ENCODE data around the gene FOSB.
A peak's percentile ranks its signal among the peaks of the same experiment; 100 is the strongest.
"Not testable (repeated sequence)": the region's sequence is repeated elsewhere in the genome, so short reads cannot be mapped to it uniquely, and the experiment has no call there.

FOSB gene

DNA sequence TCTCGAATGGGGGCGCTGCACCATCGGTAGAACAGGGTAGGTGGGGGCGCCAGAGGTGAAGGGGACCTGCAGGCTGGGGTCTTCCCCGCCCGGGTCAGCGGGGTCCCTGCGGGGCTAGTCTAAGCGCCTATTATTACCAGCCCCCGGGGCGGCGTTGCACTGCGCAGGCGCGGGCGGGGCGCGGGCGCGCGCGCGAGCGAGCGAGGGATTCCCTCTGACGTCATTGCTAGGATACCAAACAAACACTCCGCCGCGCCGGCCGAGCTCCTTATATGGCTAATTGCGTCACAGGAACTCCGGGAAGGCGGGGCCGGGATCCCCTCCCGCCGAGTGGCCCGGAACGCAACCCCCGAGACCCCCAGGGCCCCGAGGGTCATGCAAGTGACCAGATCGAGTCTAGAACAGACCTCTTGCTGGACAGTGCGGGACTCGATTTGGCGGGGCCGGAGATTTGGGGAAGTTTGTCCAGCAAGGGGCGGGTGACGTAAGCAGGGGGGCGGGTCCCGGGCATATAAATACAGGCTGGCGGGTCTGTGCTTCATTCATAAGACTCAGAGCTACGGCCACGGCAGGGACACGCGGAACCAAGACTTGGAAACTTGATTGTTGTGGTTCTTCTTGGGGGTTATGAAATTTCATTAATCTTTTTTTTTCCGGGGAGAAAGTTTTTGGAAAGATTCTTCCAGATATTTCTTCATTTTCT, at the start of gene FOSB:
TSS of gene FOSB (plus strand) at position 541 of the 703 bp plus-strand sequence. CDS start 591 bp downstream, outside the sequence.
- DNase-seq (ENCODE audit: low spot score): peak; percentile 95

DNA sequence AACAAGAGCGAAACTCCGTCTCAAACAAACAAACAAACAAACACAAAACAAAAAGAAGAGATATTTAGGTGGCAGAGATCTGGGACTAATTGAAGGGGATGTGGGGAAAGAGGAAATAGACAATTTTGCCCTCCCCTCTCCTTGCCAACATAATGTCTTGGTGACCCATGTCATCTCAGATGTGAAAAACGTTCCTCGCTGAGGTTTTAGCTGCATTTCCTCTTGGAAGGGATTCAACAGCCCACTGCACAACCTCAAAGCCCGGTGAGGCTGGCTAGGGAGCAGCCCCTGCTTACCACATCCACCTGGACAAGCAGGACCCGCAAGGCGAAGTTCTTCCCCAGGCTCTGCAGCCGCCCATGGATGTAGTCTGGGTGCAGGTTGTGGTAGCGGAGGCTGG, 49.0 kb upstream of the FOSB start:
- no peak for DNase-seq (ENCODE audit: low spot score)

DNA sequence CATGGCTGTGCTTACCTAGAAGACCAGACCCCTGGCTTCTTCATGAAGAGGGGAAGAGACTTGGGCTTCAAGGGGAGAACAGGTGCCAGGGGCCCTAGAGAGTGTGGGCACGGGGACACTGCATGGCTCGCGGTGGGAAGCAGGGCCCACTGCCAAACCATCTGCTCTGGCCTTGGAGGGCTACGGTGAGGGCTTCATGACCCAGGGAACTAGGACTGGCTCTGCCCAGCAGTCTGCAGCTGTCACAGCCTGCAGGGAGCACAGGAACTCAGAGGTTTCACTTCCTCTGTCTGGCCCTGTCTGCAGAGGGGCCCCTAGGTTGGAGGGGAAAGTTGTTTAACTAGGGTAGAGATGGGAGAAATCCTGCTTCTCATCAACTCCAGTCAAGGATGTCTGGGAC, 48.4 kb upstream of the FOSB start:
- no peak for DNase-seq (ENCODE audit: low spot score)

DNA sequence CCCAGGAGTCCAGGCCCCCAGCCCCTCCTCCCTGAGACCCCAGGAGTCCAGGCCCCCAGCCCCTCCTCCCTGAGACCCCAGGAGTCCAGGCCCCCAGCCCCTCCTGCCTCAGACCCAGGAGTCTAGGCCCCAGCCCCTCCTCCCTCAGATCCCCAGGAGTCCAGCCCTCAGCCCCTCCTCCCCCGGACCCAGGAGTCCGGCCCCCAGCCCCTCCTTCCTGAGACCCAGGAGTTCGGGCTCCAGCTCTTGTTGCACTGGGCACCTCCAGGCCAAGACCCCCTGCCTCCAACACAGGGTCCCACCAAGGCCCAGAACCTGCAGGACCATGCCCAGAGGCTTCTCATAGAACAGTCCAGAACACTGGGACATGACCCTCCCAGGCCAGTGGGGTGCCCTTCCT, 47.9 kb upstream of the FOSB start:
- no peak for DNase-seq (ENCODE audit: low spot score)

DNA sequence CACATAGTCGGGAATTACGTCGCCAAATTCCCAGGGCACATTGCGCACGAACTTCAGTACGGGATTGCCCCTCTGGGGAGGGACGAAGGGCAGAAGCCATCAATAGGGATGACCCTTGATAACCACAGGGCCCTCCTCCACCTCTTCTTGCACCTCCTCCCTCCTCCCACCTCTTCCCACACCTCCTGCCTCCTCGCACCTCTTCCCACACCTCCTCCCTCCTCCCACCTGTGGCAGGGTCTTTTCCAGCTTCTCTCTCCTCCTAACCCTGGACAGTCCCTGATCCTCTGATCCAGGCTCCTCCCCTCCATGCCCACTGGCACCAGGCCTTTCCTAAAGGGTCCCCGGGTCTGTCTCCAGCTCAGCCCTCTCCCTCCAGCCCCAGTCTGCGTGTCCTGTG, 47.4 kb upstream of the FOSB start:
- DNase-seq (ENCODE audit: low spot score): no peak

DNA sequence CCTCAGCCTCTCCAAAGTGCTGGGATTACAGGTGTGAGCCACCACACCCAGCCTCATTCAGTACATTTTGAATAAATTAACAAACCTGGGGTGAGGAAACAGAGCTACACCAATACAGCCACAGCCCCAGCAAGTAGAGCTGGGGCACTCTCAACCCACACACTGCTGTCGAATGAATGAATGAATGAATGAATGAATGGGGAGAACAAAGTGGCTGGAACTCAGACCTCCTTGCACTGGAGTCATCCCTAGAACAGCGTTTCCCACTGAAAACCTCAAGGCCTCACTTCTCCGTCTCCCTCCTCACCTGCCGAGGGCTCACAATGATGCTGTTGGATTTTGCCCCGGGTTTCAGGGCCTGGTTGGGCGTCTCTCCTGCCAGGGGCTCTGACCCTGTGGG, 46.9 kb upstream of the FOSB start:
- no peak for DNase-seq (ENCODE audit: low spot score)

DNA sequence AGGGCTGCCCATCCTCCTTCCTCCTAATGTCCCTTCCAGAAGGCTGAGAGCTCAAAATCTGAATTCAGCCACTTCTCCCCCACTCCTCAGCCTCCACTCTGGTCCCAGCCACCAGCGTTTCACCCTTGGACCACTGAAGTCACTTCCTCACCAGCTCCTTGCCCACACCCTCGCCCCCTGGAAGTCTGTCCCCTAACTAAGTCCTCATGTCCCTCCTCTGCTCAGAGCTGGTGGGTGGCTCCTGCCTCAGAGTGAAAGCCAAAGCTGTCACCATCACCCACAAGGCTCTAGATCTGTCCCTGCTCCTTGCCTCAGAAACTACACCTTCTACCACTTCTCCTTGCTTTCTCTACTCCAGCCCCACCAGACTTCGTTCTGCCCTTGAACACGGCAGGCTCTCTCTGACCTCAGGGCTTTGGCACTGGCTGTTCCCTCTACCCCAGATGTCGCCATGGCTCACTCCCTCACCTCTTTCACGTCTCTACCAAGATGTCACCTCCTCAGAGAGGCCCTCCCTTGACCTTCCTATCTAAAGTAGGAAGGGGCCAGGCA, 45.8 kb upstream of the FOSB start:
- DNase-seq (ENCODE audit: low spot score): no peak

DNA sequence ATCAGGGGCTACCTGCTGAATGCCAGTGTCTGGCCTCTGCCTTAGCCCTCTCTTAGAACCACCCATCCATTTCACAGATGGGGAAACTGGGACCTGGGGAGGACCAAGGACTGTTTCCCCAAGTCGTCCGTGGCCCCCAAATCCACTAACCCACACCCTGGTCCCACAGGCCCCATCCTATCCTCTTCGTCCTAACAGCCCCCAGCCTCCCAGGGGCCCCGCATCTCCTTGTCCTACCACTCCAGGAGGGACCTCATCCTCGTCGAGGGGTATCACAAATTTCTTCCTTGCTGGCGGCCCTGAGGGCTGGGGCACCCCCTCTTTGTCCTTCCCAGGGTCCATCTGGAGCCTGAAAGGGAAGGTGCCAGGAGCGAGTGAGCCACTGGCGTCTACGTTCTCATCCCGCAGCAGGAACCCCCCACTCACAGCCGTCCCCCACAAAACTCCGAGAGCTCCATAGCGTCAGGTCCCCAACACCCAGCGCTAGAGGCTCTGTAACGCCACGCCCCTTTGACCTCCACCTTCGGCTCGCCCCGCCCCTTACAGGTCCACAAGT, 44.7 kb upstream of the FOSB start:
- no peak for DNase-seq (ENCODE audit: low spot score)

DNA sequence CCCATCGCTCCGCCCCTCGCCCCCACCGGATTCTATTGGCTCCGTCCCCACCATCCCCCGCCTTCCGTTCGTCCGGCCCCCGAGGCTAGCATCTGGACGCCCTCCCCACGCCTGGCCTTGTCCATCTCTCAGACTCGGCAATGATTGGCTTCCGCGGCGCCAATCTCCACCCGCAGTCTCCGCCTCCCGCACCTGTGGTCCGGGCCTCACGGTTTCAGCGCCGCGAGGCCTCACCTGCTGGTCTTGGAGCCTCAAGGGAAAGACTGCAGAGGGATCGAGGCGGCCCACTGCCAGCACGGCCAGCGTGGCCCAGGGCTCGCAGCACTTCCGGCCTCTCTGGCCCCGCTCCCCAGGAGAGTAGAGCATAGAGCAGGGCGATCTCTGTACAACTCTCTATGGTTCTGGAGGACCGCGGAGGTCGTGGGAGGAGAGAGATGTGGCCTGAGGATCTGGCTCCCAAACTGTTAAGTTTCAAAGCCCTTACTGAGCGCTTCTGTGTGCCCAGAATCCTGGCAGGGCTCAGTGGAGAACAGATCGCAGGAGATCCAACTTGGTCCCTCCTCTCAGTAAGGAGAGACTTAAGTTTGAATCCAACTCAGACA, 44.1 kb upstream of the FOSB start, which contains the start of gene ERCC1:
TSS of gene ERCC1 (minus strand) at position 329 of the 602 bp plus-strand sequence. CDS start 543 bp downstream, outside the sequence.
- peak; percentile 98 for DNase-seq (ENCODE audit: low spot score)

DNA sequence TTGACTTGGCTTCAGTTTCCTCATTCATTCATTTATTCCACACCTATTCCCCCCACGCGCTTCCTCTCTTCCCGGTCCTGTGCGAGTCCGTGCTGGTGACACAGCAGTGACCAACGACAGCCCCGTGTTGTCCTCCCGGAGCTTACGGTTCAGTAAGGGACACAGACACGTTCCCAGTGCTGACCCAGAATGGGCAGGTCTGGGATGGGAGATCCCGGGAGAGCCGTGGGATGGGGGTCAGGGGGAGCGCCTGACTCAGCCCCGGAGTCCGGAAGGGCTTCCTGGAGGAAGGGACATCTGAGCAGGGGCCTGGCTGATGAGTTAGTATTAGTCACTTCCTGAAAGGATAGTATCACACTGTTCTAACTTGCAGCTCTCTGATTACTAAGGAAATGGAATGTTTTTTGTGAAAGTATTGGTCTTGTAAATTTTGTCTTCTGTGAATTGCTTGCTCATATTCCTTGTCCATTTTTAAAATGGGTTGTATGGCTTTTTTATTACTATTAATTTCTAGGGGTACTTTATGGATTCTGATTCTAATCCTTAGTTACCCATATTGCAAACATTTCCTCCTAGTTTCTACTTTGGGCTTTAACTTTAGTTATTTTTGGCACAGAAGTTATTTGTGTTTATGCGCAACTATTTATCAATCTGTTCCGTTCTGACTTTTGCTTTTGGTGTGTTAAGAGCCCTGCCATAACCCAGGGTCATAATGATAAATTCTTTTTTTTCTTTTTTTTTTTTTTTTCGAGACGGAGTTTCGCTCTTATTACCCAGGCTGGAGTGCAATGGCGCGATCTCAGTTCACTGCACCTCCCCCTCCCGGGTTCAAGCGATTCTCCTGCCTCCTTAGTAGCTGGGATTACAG, 43.4 kb upstream of the FOSB start:
- peak; percentile 89 for DNase-seq (ENCODE audit: low spot score)

DNA sequence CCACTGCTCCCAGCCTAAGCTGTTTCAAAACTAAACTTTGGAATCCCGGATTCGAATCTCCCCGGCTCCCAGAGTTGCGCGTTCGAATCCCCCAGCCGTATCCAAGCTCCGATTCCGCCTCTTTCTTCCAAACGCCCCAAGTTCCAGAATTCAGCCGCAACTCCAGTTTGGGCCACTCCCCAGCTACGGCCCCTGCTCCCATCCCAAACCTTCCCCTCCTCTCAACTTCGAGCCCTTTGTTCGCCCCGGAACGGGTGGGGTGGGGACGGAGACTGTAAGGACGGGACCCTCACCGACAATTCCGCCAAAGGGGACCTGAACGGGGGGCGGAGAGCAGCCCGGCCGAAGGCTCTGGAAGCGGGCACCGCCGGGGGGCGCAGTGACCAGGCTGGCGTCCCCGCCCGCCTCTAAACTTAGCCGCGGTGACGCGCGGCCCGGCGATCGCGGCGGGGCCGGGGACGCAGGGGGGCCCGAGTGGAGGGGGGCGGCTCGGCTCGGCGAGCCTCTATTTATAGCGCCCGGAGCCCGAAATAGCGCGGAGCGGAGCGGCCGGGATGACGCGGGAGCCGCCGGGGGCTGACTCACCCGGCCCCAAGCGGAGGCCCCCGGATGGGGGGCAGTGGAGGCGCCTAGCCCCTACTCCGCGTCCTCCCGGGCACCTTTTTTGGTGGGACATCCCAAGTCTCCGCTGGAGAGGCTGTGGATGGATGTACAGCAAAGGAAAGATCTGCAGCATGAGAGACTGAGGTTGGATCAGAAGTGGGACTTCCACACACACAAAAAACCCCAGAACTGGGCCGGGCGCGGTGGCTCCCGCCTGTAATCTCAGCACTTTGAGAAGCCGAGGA, 39.2 kb upstream of the FOSB start:
- DNase-seq (ENCODE audit: low spot score): peak; percentile 83

DNA sequence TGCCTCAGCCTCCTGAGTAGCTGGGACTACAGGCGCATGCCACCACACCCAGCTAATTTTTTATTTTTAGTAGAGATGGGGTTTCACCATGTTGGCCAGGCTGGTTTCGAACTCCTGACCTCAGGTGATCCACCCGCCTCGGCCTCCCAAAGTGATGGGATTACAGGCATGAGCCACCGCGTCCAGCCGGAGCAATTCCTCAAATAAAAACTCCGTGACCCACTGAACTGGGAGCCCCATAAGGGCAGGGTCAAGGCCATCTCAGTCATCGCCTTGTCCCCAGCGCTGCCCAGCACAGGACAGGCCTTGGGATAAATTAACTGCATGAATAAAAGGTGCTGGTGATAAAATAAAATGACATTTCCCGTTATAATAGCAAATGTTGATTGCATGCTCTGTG, 37.9 kb upstream of the FOSB start:
- not testable (repeated sequence) for DNase-seq (ENCODE audit: low spot score)

DNA sequence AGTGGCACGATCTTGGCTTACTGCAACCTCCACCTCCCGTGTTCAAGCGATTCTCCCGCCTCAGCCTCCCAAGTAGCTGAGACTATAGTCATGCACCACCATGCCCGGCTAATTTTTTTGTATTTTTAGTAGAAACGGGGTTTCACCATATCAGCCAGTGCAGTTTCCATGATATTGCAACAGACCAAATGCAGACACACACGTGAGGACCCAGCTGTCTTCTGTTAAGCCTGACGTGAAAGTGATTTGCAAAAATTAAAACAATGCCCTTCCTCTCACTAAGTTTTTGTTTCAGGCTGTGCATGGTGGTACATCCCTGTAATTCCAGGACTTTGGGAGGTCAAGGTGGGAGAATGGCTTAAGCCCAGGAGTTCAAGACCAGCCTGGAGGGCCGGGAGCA, 36.8 kb upstream of the FOSB start:
- not testable (repeated sequence) for DNase-seq (ENCODE audit: low spot score)

DNA sequence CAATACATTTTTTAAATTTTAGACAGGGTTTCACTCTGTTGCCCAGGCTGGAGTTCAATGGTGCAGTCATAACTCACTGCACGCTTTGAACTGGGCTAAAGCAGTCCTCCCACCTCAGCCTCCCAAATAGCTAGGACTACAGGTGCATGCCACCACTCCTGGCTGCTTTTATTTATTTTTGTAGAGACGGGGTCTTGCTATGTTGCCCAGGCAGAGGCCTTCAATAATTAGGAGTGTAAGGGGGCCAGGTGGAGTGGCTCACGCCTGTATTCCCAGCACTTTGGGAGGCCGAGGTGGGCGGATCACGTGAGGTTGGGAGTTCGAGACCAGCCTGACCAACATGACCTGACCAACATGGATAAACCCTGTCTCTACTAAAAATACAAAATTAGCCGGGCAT, 35.3 kb upstream of the FOSB start:
- not testable (repeated sequence) for DNase-seq (ENCODE audit: low spot score)

DNA sequence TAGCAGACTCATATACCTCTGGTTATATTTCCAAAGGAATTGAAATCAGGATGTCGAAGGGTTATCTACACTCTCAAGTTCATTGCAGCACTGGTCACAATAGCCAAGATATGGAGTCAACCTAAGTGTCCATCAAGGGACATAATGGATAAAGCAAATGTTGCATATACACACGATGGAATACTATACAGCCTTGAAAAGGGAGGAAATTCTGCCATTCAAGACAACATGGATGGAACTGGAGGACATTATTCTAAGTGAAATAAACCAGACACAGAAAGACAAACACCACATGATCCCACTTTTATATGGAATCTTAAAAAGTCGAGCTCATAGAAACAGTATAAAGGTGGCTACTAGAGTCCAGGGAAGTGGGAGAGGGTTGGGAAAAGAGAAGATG, 30.5 kb upstream of the FOSB start:
- DNase-seq (ENCODE audit: low spot score): no peak

DNA sequence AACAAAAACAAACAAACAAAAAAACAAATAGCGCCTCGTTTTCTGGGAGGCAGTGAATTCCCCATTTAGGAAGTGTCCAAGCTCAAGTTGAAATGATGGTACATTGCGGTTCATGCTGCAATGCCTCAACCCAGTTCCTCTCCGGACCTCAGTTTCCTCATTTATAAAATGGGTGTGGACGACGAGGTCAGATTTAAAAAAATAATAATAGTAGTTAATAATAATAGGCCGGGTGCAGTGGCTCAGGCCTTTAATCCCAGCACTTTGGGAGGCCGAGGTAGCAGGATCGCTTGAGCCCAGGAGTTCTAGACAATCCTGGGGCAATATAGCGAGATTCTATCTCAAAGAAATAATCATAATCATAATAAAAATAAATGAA, 28.6 kb upstream of the FOSB start:
- no peak for DNase-seq (ENCODE audit: low spot score)

DNA sequence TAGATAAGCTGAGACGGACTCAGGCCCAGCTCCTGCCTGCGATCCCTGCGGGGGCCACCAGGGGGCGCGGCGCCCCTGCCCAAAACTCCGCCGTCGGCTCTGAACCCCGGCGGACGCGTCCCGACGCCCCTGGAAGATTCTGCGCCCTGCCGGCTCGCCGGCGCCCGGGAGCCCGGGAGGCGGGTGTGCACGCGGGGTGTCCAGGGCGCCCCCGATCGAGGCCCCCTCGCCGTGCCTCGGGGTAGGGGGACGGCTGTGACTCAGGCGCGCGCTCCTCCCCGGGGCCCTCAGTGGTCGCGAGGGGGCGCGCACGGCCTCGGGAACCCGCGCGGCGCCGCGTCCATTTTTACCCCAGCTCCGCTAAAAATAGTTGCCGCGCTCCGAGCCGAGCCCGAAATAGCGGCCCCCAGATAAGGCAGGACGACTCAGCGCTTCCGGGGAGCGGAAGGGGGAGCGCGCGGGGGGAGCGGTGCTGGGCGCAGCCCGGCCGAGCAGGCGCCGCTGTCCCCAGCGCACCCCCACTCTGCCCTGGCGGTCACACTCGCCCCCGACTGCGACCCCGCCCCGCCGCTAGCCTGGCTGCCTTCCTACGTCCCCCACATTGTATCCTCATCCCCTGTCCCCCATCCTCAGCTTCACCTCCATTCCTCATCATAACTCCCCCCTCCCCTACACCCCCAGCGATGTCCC, 28.1 kb upstream of the FOSB start:
- peak; percentile 86 for DNase-seq (ENCODE audit: low spot score)

DNA sequence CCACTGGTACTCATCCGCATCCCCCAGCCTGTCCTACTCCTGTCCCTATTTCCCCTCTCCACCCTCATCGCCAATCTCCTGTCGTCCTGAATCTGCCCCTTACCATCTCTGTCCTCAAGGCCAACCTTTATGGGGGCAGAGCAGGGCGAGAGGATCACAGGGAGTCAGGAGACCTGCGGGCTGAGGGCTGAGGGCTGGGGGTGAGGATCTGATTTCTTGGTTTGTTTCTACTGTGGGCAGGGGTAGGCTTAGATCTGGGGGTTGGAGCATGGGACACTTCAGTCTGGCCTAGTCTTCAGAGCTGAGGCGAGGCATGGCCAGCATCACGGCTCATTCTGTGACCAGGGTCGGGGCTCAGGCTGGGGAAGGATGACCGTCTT, 27.5 kb upstream of the FOSB start:
- DNase-seq (ENCODE audit: low spot score): no peak

DNA sequence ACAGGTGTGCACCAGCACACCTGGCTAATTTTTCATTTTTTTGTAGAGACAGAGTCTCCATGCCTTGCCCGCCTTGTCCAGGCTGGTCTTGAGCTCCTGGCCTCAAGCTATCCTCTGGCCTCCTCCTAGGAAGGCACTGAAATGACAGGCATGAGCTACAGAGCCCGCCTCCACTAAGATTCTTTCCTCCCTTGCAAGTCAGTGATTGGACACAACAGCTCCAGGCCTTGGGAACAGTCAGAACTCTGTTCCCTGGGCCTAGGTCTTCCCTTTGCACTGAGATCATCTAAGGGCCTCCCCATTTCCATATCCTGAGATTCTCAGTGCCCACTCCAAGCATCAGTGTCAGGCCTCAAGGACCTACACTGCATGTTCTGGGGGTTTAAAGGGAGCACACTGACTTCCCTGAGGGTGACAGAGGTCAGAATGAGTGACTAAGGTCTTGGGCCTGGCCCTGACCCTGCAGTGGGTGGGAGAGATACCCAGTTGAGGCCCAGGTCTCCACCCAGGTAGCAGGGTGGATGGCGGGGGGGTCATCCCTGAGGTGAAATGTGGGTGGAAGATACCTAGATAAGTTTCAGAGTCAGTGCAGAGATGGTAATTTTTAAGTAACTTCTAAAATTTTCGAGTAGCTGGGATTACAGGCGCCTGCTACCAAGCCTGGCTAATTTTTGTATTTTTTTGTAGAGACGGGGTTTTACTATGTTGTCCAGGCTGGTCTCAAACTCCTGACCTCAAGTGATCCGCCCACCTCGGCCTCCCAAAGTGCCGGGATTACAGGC, 26.7 kb upstream of the FOSB start:
- DNase-seq (ENCODE audit: low spot score): peak; percentile 66

DNA sequence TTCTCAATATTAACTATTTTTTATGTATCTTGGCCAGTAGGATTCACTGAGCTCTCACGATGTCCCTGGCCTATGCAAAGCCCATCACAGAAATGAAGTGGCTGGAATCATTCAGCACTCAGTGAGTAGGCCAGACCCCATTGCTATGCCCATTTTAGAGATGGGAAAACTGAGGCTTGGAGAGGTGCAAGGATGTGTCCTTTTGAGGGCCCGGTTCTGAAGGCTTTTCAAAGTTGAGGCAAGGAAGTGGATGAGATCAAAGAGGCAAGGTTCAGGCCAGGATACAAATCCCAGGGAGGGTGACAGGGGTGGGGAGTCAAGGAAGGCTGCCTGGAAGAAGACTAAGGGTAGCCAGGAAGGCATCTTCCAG, 25.4 kb upstream of the FOSB start:
- DNase-seq (ENCODE audit: low spot score): no peak
